GM10248 (cell line): ENCODE results near the gene DUSP28.

Source experiments
- CTCF ChIA-PET: fragments of 300-600 bp; sonication (Branson Sonifier 250); formaldehyde crosslinking; extraction: SDS; loops from one replicate; lab custom pipeline; 2021; ENCODE audit warnings: antibody characterized with exemption; lab: Yijun Ruan, JAX
- POLR2A ChIA-PET: fragments of 350-650 bp; sonication (Branson Sonifier 250); formaldehyde crosslinking; extraction: SDS; loops from one replicate; lab custom pipeline; 2020; ENCODE audit warnings: antibody characterized with exemption; lab: Yijun Ruan, JAX
- DNase-seq: peaks from one replicate; pipeline ENCODE4 v3.0.0; 2012; ENCODE audit errors: extremely low spot score
- CTCF ChIP-seq: IDR thresholded peaks from 2 replicates; pipeline ENCODE4 v1.5.1; 2012; ENCODE audit warnings: mild to moderate bottlenecking, low read depth; ENCODE audit errors: extremely low read depth, missing control alignments, control extremely low read depth

Gene DUSP28

GRCh38 chr2:240560084-240560479 is at the start of gene DUSP28:
Gene DUSP28 (plus strand): TSS chr2:240560357. CDS start chr2:240560685, 328 bp downstream.
- TF ChIP-seq CTCF: no peak

GRCh38 chr2:240510513-240511210 is 49.5 kb upstream of the DUSP28 start:
- POLR2A ChIA-PET: no interaction called here
- no peak for TF ChIP-seq CTCF
- CTCF ChIA-PET: no interaction called here
- DNase-seq: no peak

More at GRCh38 chr2:240560084-240560479, at the start of gene DUSP28:
- POLR2A ChIA-PET: interaction anchor here (1.4 kb wide), 1 partner anchor 62 kb away, joined by 6 read pairs; no protein-coding TSS in a partner anchor
- CTCF ChIA-PET: interaction anchor here (4.4 to 7.7 kb wide), 2 partner anchors 25 to 46 kb away, joined by 14 to 167 read pairs; partner anchors contain the start of gene CAPN10
- DNase-seq: peak; percentile 90

GRCh38 chr2:240511351-240512108 is 48.6 kb upstream of the DUSP28 start:
- ChIA-PET CTCF (interaction anchor here (1.2 to 3.3 kb wide), 3 partner anchors 11 to 329 kb away, joined by 3 to 35 read pairs (median 3); no protein-coding TSS in a partner anchor), POLR2A (no interaction called here)
- DNase-seq: no peak
- TF ChIP-seq CTCF: no peak

GRCh38 chr2:240512109-240512485 is 48.1 kb upstream of the DUSP28 start:
- POLR2A ChIA-PET: no interaction called here
- no peak for DNase-seq
- CTCF ChIA-PET: interaction anchor here (1.2 to 3.4 kb wide), 4 partner anchors 10 to 328 kb away, joined by 3 to 45 read pairs (median 19); partner anchors contain the start of gene CAPN10
- TF ChIP-seq CTCF: no peak

GRCh38 chr2:240512666-240513535 is 47.3 kb upstream of the DUSP28 start:
- ChIA-PET CTCF (interaction anchor here (1.3 to 3.4 kb wide), 8 partner anchors 9 to 109 kb away, joined by 3 to 45 read pairs (median 14); partner anchors contain the start of genes ANKMY1 and CAPN10), POLR2A (no interaction called here)
- no peak for TF ChIP-seq CTCF
- no peak for DNase-seq
